SK-N-MC (cell line): Measurements from ENCODE around the gene EN1.

Source experiments
- EZH2 ChIP-seq: fragments of 200-600 bp; sonication (generic); IDR thresholded peaks from one replicate; pipeline ENCODE4 v1.6.1; 2017; ENCODE audit warnings: antibody characterized with exemption
- POLR2AphosphoS5 ChIP-seq: IDR thresholded peaks from 2 replicates; pipeline ENCODE4 v1.6.1; 2012; ENCODE audit warnings: mild to moderate bottlenecking, low read depth, low read length, borderline replicate concordance

- TF ChIP-seq EZH2, result no peak
- no peak for TF ChIP-seq POLR2AphosphoS5
Measured at GRCh38 chr2:118816669-118817068, 30.8 kb downstream of the EN1 start.
